Measurements from ENCODE around the gene LATS2. TPM values are rescaled to one million over a fixed set of nuclear protein-coding genes. Genes with fewer than 3 reads are reported as not detected.

Gene LATS2
- total RNA-seq, 2 donors from 2014 or later: 3.7 to 11.3 TPM

DNA sequence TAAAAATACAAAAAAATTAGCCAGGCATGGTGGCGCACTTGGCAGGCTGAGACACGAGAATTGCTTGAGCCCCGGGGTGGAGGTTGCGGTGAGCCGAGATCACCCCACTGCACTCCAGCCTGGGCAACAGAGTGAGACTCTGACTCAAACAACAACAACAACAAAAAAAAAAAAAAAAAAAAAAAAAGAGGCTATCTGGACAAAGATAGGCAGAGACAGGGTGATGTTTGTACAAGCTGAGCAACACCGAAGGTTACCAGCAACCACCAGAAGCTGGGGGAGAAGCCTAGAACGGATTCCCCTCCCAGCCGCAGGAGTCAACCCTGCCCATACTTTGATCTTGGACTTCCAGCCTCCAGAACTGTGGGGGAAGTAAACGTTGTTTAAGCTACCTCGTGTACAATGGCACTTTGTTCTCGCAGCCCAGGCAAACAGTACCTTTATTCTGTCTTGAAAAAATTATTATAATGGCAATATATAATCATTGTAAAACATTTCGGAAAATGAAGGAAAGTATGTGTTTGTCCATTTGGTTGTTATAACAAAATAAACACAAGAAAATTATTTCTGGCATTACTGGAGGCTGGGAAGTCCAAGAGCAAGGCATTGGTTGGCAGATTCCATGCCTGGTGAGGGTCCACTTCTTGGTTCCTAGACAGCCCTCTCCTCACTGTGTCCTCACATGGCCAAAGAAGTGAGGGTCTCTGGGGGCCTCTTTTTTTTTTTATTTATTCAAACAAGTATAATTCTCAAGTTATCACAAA lies 39.8 kb upstream of the LATS2 start:
- intact Hi-C loops (cut with DNase I): no loop called here
- Histone ChIP-seq H3K4me1 (no peaks in the 10 kb centered on the region), H3K27me3 (no peaks in the 10 kb centered on the region), H3K9ac (ENCODE audit: low read depth in 2 of 2, low read length in 2 of 2) (no peak overlapping the region), H3K27ac (no peak overlapping the region), H3K36me3 (no peaks in the 10 kb centered on the region), H3K9me3 (no peaks in the 10 kb centered on the region), H3K4me3 (no peak overlapping the region)
- TF ChIP-seq CTCF (IDR thresholded peaks at IDR 0.05): no peak
- no peak for DNase-seq

DNA sequence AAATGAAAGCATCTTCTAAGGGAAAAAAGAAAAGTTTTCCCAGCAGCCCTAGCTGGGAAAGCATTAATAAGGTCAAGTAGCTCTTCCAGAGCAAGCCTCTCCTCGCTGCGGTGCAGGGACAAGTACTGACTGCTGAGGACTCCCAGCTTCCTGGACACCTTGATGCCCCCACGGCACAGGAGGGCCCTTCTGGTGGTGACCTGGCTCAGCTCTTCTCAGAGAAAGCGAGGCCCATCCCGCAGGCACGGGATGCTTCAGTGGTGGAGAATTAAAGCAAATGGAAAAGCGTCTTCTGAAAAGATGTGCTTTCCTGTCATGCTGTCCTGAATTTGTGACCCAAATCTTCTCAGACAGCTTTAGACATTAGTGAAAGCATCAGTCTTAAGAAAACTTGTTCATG lies 38.8 kb upstream of the LATS2 start:
- Histone ChIP-seq H3K9me3 (no peaks in the 10 kb centered on the region), H3K36me3 (no peaks in the 10 kb centered on the region), H3K4me1 (no peaks in the 10 kb centered on the region), H3K27me3 (no peaks in the 10 kb centered on the region), H3K27ac (no peak overlapping the region), H3K4me3 (no peak overlapping the region), H3K9ac (ENCODE audit: low read depth in 2 of 2, low read length in 2 of 2) (no peak overlapping the region)
- intact Hi-C loops (cut with DNase I): no loop called here
- no peak for DNase-seq
- TF ChIP-seq CTCF (IDR thresholded peaks at IDR 0.05): no peak

GRCh38 chr13:21095311-21095710 lies 33.9 kb upstream of the LATS2 start:
- intact Hi-C loops (cut with DNase I): no loop called here

GRCh38 chr13:21089830-21090229 lies 28.4 kb upstream of the LATS2 start:
- Histone ChIP-seq H3K4me1 (no peaks in the 10 kb centered on the region), H3K27ac (no peak overlapping the region), H3K9ac (ENCODE audit: low read depth in 2 of 2, low read length in 2 of 2) (no peak overlapping the region), H3K9me3 (no peaks in the 10 kb centered on the region), H3K27me3 (no peaks in the 10 kb centered on the region), H3K4me3 (no peak overlapping the region), H3K36me3 (no peaks in the 10 kb centered on the region)
- TF ChIP-seq CTCF (IDR thresholded peaks at IDR 0.05): no peak
- DNase-seq: no peak
- intact Hi-C loops (cut with DNase I): no loop called here

More at GRCh38 chr13:21095311-21095710, 33.9 kb upstream of the LATS2 start:
- DNase-seq: no peak
- Histone ChIP-seq H3K4me3 (no peak overlapping the region), H3K9ac (ENCODE audit: low read depth in 2 of 2, low read length in 2 of 2) (no peak overlapping the region), H3K4me1 (no peaks in the 10 kb centered on the region), H3K9me3 (no peaks in the 10 kb centered on the region), H3K27me3 (no peaks in the 10 kb centered on the region), H3K27ac (no peak overlapping the region), H3K36me3 (no peaks in the 10 kb centered on the region)
- no peak for TF ChIP-seq CTCF (IDR thresholded peaks at IDR 0.05)

GRCh38 chr13:21088534-21088933 lies 27.1 kb upstream of the LATS2 start:
- no peaks in the 10 kb centered on the region for H3K4me1 ChIP-seq
- no peak for DNase-seq
- H3K9me3 ChIP-seq: no peaks in the 10 kb centered on the region
- H3K27ac ChIP-seq: no peak overlapping the region
- no peaks in the 10 kb centered on the region for H3K27me3 ChIP-seq
- intact Hi-C loops (cut with DNase I): no loop called here
- no peaks in the 10 kb centered on the region for H3K36me3 ChIP-seq
- TF ChIP-seq CTCF (IDR thresholded peaks at IDR 0.05): no peak
- H3K9ac ChIP-seq (ENCODE audit: low read depth in 2 of 2, low read length in 2 of 2): no peak overlapping the region
- no peak overlapping the region for H3K4me3 ChIP-seq
